NOMO-1 (cell line): ENCODE data around the gene SPATA31D3.
"Not testable (repeated sequence)": the region's sequence is repeated elsewhere in the genome, so short reads cannot be mapped to it uniquely, and the experiment has no call there.

Experiments used
- DNase-seq, 2 experiments: peaks; one replicate each; lab custom pipeline; 2025; ENCODE audit not compliant: unreplicated experiment in 2 of 2; lab: John Stamatoyannopoulos, UW

SPATA31D3 gene

DNA sequence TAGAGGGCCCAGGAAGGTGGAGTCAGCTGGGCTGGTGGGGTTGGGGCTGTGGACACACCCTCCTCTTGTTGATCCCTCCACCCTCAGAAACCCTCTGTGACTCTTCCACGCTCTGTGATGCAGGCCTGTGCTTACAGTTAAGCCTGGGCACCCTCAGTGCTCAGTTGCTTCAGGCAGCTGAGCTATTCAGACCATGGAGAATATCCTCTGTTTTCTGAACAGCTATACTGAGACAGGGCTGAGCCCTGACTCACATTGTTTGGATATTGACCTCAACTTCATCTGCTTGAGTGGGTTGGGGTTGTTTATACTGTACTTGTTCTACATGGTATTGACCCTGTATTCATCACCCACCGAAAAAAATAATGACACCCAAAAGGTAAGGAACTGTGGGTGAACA is at the start of gene SPATA31D3:
Gene SPATA31D3 (plus strand): TSS at position 108 of the 400 bp plus-strand sequence. CDS start 86 bp downstream, at position 194.
- not testable (repeated sequence) for DNase-seq

- DNase-seq = no peak
Measured at GRCh38 chr9:81893929-81894328, 49.4 kb upstream of the SPATA31D3 start.

DNA sequence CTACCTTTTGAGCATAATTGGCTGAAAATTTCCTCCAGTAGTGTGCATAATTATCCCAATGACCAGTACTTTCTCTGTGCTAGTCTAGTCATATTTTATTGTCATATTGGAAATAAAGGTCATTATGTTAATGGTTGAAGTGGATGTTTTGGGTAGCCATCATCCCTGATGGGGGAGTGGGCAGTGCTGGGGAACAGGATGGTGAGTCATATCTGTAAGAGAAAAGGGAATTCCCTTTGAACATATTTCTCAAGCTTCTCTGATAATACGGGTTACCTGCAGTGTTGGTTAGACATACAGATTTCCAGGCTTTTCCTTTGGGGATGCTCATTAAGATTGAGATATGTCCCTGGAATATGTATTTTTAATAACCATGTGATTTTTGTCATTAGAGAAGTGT is 48.4 kb upstream of the SPATA31D3 start:
- no peak for DNase-seq

DNA sequence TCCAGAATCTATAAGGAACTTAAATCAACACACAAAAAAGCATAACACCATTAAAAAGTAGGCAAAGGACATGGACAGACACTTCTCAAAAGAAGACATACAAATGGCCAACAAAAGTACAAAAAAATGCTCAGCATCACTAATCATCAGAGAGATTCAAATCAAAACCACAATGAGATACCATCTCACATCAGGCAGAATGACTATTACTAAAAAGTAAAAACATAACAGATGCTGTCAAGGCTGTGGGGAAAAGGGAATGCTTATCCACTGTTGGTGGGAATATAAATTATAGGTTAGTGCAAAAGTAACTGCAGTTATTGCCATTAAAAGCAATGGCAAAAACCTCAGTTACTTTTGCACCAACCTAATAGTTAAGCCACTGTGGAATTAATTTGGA is 47.2 kb upstream of the SPATA31D3 start:
- DNase-seq = no peak

- no peak for DNase-seq
Measured at GRCh38 chr9:81898851-81899250, 44.4 kb upstream of the SPATA31D3 start.

GRCh38 chr9:81902196-81902595 is 41.1 kb upstream of the SPATA31D3 start:
- DNase-seq = no peak

DNA sequence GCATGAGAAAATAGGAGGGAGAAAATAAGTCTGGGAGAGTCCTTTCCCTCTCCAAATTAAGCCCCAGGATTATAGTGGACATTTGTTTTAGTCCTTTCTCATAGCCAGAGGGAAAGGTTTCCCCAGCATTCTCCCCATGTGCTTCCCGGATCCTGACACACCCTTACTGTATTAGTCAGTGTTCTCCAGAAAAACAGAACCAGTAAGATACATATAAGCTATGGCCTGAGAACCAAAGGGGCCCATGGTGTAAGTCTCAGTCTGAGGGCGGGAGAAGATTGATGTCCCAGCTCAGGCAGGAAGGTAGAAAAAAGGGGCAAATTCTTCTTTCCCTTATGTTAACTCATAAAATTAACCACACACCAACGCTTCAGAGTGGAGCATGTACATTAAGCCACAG is 40.7 kb upstream of the SPATA31D3 start:
- DNase-seq = no peak

DNA sequence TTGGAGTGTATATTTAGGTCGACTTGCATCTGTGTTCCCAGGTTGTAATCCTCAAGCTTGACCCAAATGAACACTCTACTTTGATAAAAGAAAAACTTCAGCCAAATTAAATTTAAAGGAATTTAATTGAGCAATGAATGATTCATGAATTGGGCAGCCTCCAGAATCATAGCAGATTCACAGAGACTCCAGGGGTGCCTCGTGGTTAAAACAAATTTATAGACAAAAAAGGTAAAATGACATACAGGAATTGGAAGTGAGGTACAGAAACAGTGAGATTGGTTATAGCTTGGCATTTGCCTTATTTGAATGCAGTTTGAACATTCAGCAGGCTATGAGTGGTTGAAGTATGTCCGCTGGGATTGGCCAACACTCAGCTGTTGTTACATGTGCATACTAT is 36.6 kb upstream of the SPATA31D3 start:
- DNase-seq = no peak

- DNase-seq = no peak
Measured at GRCh38 chr9:81912135-81912534, 31.2 kb upstream of the SPATA31D3 start.

DNA sequence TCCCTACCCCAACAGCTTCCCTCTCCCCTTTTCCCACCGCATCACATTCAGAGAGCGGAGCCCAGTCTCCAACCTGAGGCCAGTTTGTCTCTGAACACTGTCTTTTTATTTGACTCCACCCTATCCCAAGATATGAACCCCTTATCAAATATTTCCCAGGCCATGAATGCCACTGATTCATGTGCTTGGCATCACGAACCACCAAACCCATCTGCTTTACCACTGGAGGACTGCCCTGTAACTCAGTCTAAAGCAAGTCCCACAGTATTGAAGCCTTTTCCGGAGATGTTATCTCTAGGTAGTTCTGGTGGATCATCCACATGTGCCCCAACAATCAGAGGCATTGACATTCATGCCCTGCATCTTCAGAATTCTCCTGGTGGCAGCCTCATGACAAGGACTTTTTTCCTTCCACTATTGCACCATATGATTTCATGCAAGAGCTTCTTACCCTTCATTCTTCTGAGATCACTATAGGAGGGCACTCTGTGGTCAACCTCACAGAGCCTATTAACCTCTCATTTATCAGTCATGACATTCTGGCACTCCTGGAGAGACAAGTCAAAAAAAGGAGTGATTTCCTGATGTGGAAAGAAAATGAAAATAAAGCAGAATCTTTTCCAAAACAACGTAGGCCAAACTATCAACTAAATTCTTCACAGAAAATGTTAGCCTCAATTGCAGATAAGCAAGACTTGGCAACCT is 27.3 kb upstream of the SPATA31D3 start:
- no peak for DNase-seq

- not testable (repeated sequence) for DNase-seq
Measured at GRCh38 chr9:81918507-81918906, 24.8 kb upstream of the SPATA31D3 start.

DNA sequence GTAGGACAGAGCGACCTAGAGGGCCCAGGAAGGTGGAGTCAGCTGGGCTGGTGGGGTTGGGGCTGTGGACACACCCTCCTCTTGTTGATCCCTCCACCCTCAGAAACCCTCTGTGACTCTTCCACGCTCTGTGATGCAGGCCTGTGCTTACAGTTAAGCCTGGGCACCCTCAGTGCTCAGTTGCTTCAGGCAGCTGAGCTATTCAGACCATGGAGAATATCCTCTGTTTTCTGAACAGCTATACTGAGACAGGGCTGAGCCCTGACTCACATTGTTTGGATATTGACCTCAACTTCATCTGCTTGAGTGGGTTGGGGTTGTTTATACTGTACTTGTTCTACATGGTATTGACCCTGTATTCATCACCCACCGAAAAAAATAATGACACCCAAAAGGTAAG is 15.0 kb upstream of the SPATA31D3 start, which contains the start of gene SPATA31D4:
Gene SPATA31D4 (plus strand): TSS at position 124 of the 400 bp plus-strand sequence. CDS start 86 bp downstream, at position 210.
- not testable (repeated sequence) for DNase-seq

- DNase-seq = not testable (repeated sequence)
Measured at GRCh38 chr9:81930147-81930546, 13.2 kb upstream of the SPATA31D3 start.

- not testable (repeated sequence) for DNase-seq
Measured at GRCh38 chr9:81933547-81933946, 9.8 kb upstream of the SPATA31D3 start.

DNA sequence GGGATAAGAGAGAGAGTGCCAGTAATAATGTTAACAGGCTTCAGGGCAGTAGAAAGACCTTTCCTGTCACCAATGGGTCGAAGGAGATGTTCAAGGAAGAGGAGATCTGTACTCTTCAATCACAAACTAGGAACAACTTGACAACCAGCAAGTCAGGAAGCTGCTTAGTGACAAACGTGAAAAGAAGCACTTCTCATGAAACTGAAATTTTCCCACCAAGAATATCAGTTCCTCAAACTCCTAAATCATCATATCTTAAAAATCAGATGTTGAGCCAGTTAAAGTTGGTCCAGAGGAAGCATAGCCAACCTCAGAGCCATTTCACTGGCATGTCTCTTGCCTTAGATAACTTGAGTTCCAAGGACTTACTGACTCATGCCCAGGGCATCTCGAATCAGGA is 5.3 kb downstream of the SPATA31D3 start:
- not testable (repeated sequence) for DNase-seq

DNA sequence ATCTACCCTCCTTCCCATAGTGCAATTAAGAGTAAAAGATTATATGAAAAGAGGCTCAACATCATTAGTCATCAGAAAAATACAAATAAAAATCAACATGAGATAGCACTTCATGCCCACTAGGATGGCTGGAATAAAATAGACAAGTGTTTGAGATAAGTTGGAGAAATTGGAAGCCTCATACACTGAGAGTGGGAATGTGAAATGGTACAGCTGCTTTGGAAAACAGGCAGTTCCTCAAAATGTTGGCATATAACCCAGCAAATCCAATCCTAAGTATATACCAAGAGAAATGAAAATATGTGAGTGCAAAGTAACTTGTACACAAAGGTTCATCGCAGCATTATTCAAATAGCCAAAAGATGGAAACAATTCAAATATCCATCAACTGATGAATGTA is 9.8 kb downstream of the SPATA31D3 start:
- no peak for DNase-seq

GRCh38 chr9:81955625-81956024 is 12.3 kb downstream of the SPATA31D3 start:
- DNase-seq = no peak

DNA sequence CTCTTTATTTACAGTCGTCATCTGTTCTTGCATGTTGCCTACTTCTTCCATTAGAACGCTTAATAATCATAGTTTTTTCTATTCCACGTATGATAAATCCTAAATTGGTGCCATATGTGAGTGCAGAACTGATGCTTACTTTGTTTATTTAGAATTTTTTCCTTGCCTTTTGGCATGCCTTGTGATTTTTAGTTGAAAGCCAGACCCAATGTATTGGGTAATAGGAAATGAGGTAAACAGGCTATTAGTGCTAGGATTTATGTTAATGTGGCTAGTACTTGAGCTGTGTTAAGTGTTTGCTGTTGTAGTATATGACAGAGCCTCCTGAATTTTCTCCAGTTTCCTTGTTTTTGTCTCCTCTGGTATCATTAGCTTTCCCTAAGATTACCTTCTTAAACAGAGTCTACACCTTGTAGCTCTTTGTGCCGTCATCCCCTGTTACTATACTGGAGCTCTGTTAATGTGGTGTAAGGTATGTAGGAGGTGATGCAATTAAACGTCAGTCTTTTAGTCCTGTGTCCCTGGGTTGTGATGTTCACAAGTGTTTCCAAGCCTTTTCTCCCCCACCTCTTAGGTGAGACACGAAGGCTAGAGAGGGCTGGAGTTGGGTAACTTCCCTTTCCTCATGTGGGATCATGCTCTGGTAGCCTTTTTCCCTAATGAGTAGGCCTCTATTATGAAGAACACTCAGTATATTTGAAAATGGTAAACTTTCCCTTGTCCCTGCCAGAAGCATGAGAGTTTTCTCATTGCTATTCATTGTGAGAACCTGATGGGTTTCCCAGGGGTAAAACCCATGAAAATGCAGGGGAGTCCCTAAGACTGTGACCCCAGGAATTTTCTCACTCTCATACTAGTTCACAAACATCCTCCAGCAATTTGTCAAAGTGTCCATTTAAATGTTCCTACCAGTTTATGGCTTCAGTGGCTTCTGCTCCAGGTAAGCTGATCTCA is 21.2 kb downstream of the SPATA31D3 start:
- DNase-seq = no peak

- no peak for DNase-seq
Measured at GRCh38 chr9:81968026-81968425, 24.7 kb downstream of the SPATA31D3 start.

- DNase-seq = no peak
Measured at GRCh38 chr9:81969971-81970370, 26.7 kb downstream of the SPATA31D3 start.

GRCh38 chr9:81971727-81972126 is 28.4 kb downstream of the SPATA31D3 start:
- DNase-seq = no peak

GRCh38 chr9:81974764-81975163 is 31.5 kb downstream of the SPATA31D3 start:
- no peak for DNase-seq
